PFSK-1 (cell line): ENCODE data around the gene RHBDD3.

Experiments
- FOXP2 ChIP-seq: optimal IDR thresholded peaks from 2 replicates; pipeline ENCODE3; 2011; ENCODE audit warnings: borderline replicate concordance, control low read depth, inconsistent platforms; ENCODE audit not compliant: insufficient read depth; ENCODE audit errors: extremely low read length, extremely low read depth
- REST ChIP-seq, 2 experiments: IDR thresholded peaks; 2 replicates each; pipeline versions ENCODE4 v1.6.1 to v1.8.0; 2011 to 2012; ENCODE audit warnings: low read depth in 2 of 2, low read length in 2 of 2, control low read depth in 1 of 2, inconsistent platforms in 1 of 2, mild to moderate bottlenecking in 1 of 2, moderate library complexity in 1 of 2; ENCODE audit not compliant: insufficient read depth in 1 of 2
- TAF1 ChIP-seq: IDR thresholded peaks from 2 replicates; pipeline ENCODE4 v1.6.1; 2012; ENCODE audit warnings: low read length, control low read depth, borderline replicate concordance; ENCODE audit not compliant: insufficient read depth

- TF ChIP-seq FOXP2 (no peak), TAF1 (no peak), REST (IDR thresholded peaks at IDR 0.05; ENCODE audit: insufficient read depth in 1 of 2, low read depth in 2 of 2, low read length in 2 of 2) (no peak)
Measured at GRCh38 chr22:29214232-29214631, 53.5 kb downstream of the RHBDD3 start.
